ENCODE measurements around the gene ZNF385B.

DNA sequence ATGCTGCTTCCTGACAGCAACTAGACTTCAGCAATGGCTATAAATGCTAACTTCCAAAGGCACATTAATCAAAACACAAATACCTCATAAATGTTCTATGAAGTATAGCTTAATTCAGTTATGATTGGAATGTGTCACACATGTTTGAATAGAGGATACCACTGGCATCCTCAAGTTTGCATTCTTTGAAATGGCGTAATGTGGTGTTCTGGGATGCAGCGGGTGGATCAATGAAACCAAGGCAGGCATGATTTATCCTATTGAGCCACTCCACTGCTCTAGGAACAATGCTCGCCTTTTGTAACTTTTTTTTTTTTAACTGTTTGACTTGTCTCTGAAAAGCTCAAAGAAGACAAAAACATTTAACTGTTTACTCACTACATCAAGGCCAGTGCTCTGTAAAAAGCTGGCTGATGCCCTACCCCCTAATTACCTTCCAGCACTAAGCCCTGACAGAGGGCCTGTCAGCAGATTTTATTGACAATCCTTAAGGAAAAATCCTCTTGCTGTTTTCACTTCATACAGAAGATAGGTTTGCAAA is 318.0 kb downstream of the ZNF385B start:
- TF ChIP-seq, protein P1, sequence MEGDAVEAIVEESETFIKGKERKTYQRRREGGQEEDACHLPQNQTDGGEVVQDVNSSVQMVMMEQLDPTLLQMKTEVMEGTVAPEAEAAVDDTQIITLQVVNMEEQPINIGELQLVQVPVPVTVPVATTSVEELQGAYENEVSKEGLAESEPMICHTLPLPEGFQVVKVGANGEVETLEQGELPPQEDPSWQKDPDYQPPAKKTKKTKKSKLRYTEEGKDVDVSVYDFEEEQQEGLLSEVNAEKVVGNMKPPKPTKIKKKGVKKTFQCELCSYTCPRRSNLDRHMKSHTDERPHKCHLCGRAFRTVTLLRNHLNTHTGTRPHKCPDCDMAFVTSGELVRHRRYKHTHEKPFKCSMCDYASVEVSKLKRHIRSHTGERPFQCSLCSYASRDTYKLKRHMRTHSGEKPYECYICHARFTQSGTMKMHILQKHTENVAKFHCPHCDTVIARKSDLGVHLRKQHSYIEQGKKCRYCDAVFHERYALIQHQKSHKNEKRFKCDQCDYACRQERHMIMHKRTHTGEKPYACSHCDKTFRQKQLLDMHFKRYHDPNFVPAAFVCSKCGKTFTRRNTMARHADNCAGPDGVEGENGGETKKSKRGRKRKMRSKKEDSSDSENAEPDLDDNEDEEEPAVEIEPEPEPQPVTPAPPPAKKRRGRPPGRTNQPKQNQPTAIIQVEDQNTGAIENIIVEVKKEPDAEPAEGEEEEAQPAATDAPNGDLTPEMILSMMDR (tag by site-specific recombination; IDR thresholded peaks at IDR 0.05) = no peak
- TF ChIP-seq ZNF311 (tag by site-specific recombination; IDR thresholded peaks at IDR 0.05; ENCODE audit: borderline replicate concordance) = no peak
- no peak for TF ChIP-seq ZNF571 (tag by site-specific recombination; IDR thresholded peaks at IDR 0.05)
- no peak for TF ChIP-seq GLI2 (tag by site-specific recombination; IDR thresholded peaks at IDR 0.05; ENCODE audit: borderline replicate concordance, low read depth)
- no peak for TF ChIP-seq ZBTB7A (tag by site-specific recombination; IDR thresholded peaks at IDR 0.05; ENCODE audit: low read depth)
- TF ChIP-seq ZNF555 (tag by site-specific recombination; conservative IDR thresholded peaks at IDR 0.05) = no peak
- no peak for TF ChIP-seq ZNF350 (tag by site-specific recombination; IDR thresholded peaks at IDR 0.05)
- no peak for TF ChIP-seq ZNF416 (tag by site-specific recombination; IDR thresholded peaks at IDR 0.05)
- TF ChIP-seq, protein P2, sequence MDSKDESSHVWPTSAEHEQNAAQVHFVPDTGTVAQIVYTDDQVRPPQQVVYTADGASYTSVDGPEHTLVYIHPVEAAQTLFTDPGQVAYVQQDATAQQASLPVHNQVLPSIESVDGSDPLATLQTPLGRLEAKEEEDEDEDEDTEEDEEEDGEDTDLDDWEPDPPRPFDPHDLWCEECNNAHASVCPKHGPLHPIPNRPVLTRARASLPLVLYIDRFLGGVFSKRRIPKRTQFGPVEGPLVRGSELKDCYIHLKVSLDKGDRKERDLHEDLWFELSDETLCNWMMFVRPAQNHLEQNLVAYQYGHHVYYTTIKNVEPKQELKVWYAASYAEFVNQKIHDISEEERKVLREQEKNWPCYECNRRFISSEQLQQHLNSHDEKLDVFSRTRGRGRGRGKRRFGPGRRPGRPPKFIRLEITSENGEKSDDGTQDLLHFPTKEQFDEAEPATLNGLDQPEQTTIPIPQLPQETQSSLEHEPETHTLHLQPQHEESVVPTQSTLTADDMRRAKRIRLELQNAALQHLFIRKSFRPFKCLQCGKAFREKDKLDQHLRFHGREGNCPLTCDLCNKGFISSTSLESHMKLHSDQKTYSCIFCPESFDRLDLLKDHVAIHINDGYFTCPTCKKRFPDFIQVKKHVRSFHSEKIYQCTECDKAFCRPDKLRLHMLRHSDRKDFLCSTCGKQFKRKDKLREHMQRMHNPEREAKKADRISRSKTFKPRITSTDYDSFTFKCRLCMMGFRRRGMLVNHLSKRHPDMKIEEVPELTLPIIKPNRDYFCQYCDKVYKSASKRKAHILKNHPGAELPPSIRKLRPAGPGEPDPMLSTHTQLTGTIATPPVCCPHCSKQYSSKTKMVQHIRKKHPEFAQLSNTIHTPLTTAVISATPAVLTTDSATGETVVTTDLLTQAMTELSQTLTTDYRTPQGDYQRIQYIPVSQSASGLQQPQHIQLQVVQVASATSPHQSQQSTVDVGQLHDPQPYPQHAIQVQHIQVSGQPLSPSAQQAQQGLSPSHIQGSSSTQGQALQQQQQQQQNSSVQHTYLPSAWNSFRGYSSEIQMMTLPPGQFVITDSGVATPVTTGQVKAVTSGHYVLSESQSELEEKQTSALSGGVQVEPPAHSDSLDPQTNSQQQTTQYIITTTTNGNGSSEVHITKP (tag by site-specific recombination; IDR thresholded peaks at IDR 0.05) = no peak
- TF ChIP-seq KLF9 (tag by site-specific recombination; IDR thresholded peaks at IDR 0.05; ENCODE audit: low read depth) = no peak
